Measurements from ENCODE around the gene APOC1.
"Not testable (repeated sequence)": the region's sequence is repeated elsewhere in the genome, so short reads cannot be mapped to it uniquely, and the experiment has no call there.

The APOC1 gene

GRCh38 chr19:44894946-44895345 is 19.5 kb upstream of the APOC1 start:
- Mint-ChIP-seq H3K36me3 (peaks cover 27% of the 10 kb centered on the region), H3K4me3 (no peak overlapping the region), H3K9me3 (no peaks in the 10 kb centered on the region), H3K27me3 (no peaks in the 10 kb centered on the region), H3K4me1 (peaks cover 30% of the 10 kb centered on the region), H3K27ac (no peak overlapping the region)
- ATAC-seq (ENCODE audit: low read depth), result no peak
- no peak for DNase-seq (ENCODE audit: low spot score in 2 of 2)

DNA sequence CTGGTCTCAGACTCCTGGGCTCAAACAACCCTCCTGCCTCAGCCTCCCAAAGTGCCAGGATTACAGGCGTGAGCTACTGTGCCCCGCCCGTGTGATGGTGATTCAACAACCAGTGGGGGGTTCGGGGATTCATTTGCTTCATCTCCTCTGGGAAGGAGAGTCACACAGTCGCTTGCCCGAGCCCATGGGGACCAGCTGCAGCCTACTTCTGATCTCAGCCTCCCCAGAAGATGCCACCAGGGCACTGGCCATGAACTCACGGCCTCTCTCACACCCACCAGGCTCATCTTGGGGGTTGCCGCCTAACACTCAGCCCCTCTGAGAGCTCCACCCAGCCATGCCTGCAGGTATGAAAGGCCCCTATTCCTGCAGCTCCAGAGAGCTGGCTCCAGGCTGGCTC is 16.6 kb upstream of the APOC1 start:
- H3K4me1 Mint-ChIP-seq, result peaks cover 13% of the 10 kb centered on the region
- H3K4me3 Mint-ChIP-seq, result no peak overlapping the region
- H3K36me3 Mint-ChIP-seq, result peaks cover 30% of the 10 kb centered on the region
- no peak for DNase-seq (ENCODE audit: low spot score in 2 of 2)
- no peak overlapping the region for H3K27ac Mint-ChIP-seq
- no peak for ATAC-seq (ENCODE audit: low read depth)
- no peaks in the 10 kb centered on the region for H3K9me3 Mint-ChIP-seq
- H3K27me3 Mint-ChIP-seq, result no peaks in the 10 kb centered on the region

- DNase-seq (ENCODE audit: low spot score in 2 of 2) (no peak), ATAC-seq (ENCODE audit: low read depth) (no peak)
- no peak overlapping the region for H3K27ac Mint-ChIP-seq
- no peaks in the 10 kb centered on the region for H3K9me3 Mint-ChIP-seq
- peaks cover 3% of the 10 kb centered on the region for H3K4me1 Mint-ChIP-seq
- no peak overlapping the region for H3K4me3 Mint-ChIP-seq
- peaks cover 2% of the 10 kb centered on the region for H3K27me3 Mint-ChIP-seq
- peaks cover 17% of the 10 kb centered on the region for H3K36me3 Mint-ChIP-seq
Observed at GRCh38 chr19:44900328-44901244, 13.8 kb upstream of the APOC1 start.

- no peak for DNase-seq (ENCODE audit: low spot score in 2 of 2)
- Mint-ChIP-seq H3K4me1 (peaks cover 8% of the 10 kb centered on the region), H3K4me3 (no peak overlapping the region), H3K27ac (no peak overlapping the region), H3K36me3 (peaks cover 9% of the 10 kb centered on the region), H3K27me3 (peaks cover 10% of the 10 kb centered on the region), H3K9me3 (no peaks in the 10 kb centered on the region)
- no peak for ATAC-seq (ENCODE audit: low read depth)
Observed at GRCh38 chr19:44903216-44903601, 11.2 kb upstream of the APOC1 start.

GRCh38 chr19:44903602-44904425 is 10.6 kb upstream of the APOC1 start:
- Mint-ChIP-seq H3K27me3 (peaks cover 11% of the 10 kb centered on the region), H3K36me3 (peaks cover 9% of the 10 kb centered on the region), H3K4me3 (no peak overlapping the region), H3K27ac (no peak overlapping the region), H3K9me3 (no peaks in the 10 kb centered on the region), H3K4me1 (peaks cover 8% of the 10 kb centered on the region)
- DNase-seq (ENCODE audit: low spot score in 2 of 2) (peak; percentile 83 to 93), ATAC-seq (ENCODE audit: low read depth) (peak; percentile 71)

DNA sequence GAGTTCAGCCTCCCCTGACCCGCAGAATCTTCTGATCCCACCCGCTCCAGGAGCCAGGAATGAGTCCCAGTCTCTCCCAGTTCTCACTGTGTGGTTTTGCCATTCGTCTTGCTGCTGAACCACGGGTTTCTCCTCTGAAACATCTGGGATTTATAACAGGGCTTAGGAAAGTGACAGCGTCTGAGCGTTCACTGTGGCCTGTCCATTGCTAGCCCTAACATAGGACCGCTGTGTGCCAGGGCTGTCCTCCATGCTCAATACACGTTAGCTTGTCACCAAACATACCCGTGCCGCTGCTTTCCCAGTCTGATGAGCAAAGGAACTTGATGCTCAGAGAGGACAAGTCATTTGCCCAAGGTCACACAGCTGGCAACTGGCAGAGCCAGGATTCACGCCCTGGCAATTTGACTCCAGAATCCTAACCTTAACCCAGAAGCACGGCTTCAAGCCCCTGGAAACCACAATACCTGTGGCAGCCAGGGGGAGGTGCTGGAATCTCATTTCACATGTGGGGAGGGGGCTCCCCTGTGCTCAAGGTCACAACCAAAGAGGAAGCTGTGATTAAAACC is 9.9 kb upstream of the APOC1 start:
- no peak for DNase-seq (ENCODE audit: low spot score in 2 of 2)
- Mint-ChIP-seq H3K27ac (no peak overlapping the region), H3K9me3 (no peaks in the 10 kb centered on the region), H3K4me3 (no peak overlapping the region), H3K4me1 (peaks cover 8% of the 10 kb centered on the region), H3K27me3 (peaks cover 11% of the 10 kb centered on the region), H3K36me3 (peaks cover 9% of the 10 kb centered on the region)
- ATAC-seq (ENCODE audit: low read depth), result no peak

- Mint-ChIP-seq H3K27ac (no peak within 1 kb of the TSS), H3K27me3 (peaks cover 11% of the 10 kb centered on the region), H3K4me3 (no peak within 1 kb of the TSS), H3K9me3 (no peaks in the 10 kb centered on the region), H3K36me3 (peaks cover 4% of the 10 kb centered on the region), H3K4me1 (peaks cover 8% of the 10 kb centered on the region)
- DNase-seq (ENCODE audit: low spot score in 2 of 2) (no peak), ATAC-seq (ENCODE audit: low read depth) (no peak)
Observed at GRCh38 chr19:44905437-44906160, 8.8 kb upstream of the APOC1 start, which contains the start of gene APOE. APOE (plus strand) TSS chr19:44905796; CDS start chr19:44906625, 829 bp downstream.

- Mint-ChIP-seq H3K4me3 (no peak overlapping the region), H3K9me3 (no peaks in the 10 kb centered on the region), H3K36me3 (peaks cover 2% of the 10 kb centered on the region), H3K27ac (no peak overlapping the region), H3K4me1 (peaks cover 8% of the 10 kb centered on the region), H3K27me3 (peaks cover 17% of the 10 kb centered on the region)
- DNase-seq (ENCODE audit: low spot score in 2 of 2) (no peak), ATAC-seq (ENCODE audit: low read depth) (no peak)
Observed at GRCh38 chr19:44907613-44908012, 6.8 kb upstream of the APOC1 start.

GRCh38 chr19:44908074-44908835 is 6.2 kb upstream of the APOC1 start:
- H3K4me3 Mint-ChIP-seq, result no peak overlapping the region
- peaks cover 20% of the 10 kb centered on the region for H3K27me3 Mint-ChIP-seq
- H3K9me3 Mint-ChIP-seq, result no peaks in the 10 kb centered on the region
- no peaks in the 10 kb centered on the region for H3K36me3 Mint-ChIP-seq
- H3K27ac Mint-ChIP-seq, result no peak overlapping the region
- no peak for DNase-seq (ENCODE audit: low spot score in 2 of 2)
- no peak for ATAC-seq (ENCODE audit: low read depth)
- peaks cover 8% of the 10 kb centered on the region for H3K4me1 Mint-ChIP-seq

DNA sequence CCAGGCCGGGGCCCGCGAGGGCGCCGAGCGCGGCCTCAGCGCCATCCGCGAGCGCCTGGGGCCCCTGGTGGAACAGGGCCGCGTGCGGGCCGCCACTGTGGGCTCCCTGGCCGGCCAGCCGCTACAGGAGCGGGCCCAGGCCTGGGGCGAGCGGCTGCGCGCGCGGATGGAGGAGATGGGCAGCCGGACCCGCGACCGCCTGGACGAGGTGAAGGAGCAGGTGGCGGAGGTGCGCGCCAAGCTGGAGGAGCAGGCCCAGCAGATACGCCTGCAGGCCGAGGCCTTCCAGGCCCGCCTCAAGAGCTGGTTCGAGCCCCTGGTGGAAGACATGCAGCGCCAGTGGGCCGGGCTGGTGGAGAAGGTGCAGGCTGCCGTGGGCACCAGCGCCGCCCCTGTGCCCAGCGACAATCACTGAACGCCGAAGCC is 5.6 kb upstream of the APOC1 start:
- peaks cover 8% of the 10 kb centered on the region for H3K4me1 Mint-ChIP-seq
- no peaks in the 10 kb centered on the region for H3K36me3 Mint-ChIP-seq
- ATAC-seq (ENCODE audit: low read depth) (no peak), DNase-seq (ENCODE audit: low spot score in 2 of 2) (no peak)
- H3K27me3 Mint-ChIP-seq, result peaks cover 20% of the 10 kb centered on the region
- H3K27ac Mint-ChIP-seq, result no peak overlapping the region
- H3K4me3 Mint-ChIP-seq, result no peak overlapping the region
- H3K9me3 Mint-ChIP-seq, result no peaks in the 10 kb centered on the region

DNA sequence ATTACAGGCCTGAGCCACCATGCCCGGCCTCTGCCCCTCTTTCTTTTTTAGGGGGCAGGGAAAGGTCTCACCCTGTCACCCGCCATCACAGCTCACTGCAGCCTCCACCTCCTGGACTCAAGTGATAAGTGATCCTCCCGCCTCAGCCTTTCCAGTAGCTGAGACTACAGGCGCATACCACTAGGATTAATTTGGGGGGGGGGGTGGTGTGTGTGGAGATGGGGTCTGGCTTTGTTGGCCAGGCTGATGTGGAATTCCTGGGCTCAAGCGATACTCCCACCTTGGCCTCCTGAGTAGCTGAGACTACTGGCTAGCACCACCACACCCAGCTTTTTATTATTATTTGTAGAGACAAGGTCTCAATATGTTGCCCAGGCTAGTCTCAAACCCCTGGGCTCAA is 4.6 kb upstream of the APOC1 start:
- Mint-ChIP-seq H3K27me3 (peaks cover 24% of the 10 kb centered on the region), H3K4me1 (peaks cover 15% of the 10 kb centered on the region), H3K27ac (no peak overlapping the region), H3K36me3 (no peaks in the 10 kb centered on the region), H3K9me3 (no peaks in the 10 kb centered on the region), H3K4me3 (no peak overlapping the region)
- DNase-seq (ENCODE audit: low spot score in 2 of 2) (no peak), ATAC-seq (ENCODE audit: low read depth) (no peak)

DNA sequence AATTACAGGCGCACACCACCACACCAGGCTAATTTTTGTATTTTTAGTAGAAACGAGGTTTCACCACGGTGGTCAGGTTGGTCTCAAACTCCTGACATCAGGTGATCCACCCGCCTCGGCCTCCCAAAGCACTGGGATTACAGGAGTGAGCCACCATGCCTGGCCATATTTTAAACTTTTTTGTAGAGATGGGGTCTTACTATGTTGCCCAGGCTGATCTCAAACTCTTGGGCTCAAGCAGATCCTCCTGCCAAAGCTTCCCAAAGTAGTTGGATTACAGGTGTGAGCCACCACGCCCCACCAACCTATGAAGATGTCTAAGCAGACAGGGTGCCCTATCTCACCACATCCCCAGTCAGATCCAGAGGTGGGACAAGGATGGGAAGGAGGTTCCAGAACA is 2.5 kb upstream of the APOC1 start:
- peaks cover 10% of the 10 kb centered on the region for H3K4me1 Mint-ChIP-seq
- not testable (repeated sequence) for H3K36me3 Mint-ChIP-seq; H3K9me3 Mint-ChIP-seq; H3K27ac Mint-ChIP-seq; DNase-seq (ENCODE audit: low spot score in 2 of 2); ATAC-seq (ENCODE audit: low read depth); H3K4me3 Mint-ChIP-seq
- peaks cover 19% of the 10 kb centered on the region for H3K27me3 Mint-ChIP-seq

DNA sequence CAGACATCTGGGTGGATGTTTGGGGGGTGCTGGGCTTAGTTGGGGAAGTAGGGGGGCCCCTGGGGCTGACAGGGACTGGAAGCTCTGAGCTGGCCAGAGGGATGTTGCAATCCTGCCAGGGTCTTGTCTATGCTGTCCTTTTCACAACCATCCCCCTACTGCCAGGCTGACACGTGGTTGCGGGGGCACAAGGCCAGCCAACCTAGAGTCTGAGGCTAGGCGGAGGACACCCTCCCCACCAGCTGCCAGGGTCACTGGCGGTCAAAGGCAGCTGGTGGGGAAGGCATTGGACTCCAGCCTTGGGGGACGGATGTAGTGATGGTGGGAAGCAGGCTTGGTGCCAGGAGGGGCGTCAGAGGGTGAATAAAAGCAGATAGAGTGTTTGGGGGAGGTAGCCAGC is 1.6 kb upstream of the APOC1 start:
- no peaks in the 10 kb centered on the region for H3K36me3 Mint-ChIP-seq
- no peak overlapping the region for H3K27ac Mint-ChIP-seq
- ATAC-seq (ENCODE audit: low read depth), result no peak
- H3K4me3 Mint-ChIP-seq, result no peak overlapping the region
- no peak for DNase-seq (ENCODE audit: low spot score in 2 of 2)
- H3K9me3 Mint-ChIP-seq, result no peaks in the 10 kb centered on the region
- peaks cover 10% of the 10 kb centered on the region for H3K4me1 Mint-ChIP-seq
- H3K27me3 Mint-ChIP-seq, result peaks cover 19% of the 10 kb centered on the region

Data from memory B cell (primary cell).